WERI-Rb-1 (cell line): ENCODE measurements around the gene PLIN3.
A peak's percentile ranks its signal among the peaks of the same experiment; 100 is the strongest.
"Not testable (repeated sequence)": the region's sequence is repeated elsewhere in the genome, so short reads cannot be mapped to it uniquely, and the experiment has no call there.

Source experiments
- DNase-seq: peaks from one replicate; pipeline ENCODE4 v3.0.0-alpha.2; 2020
- H3K27ac ChIP-seq: fragments of 250-450 bp; sonication (Bioruptor Pico); 2 replicates; pipeline ENCODE4 v1.5.1; 2020; ENCODE audit warnings: mild to moderate bottlenecking, moderate library complexity
- H3K27me3 ChIP-seq: fragments of 250-450 bp; sonication (Bioruptor Pico); 2 replicates; pipeline ENCODE4 v1.5.1; 2021; ENCODE audit warnings: mild to moderate bottlenecking, low read depth, moderate library complexity; ENCODE audit not compliant: insufficient read depth, severe bottlenecking
- H3K36me3 ChIP-seq: fragments of 250-450 bp; sonication (Bioruptor Pico); 2 replicates; pipeline ENCODE4 v1.5.1; 2020; ENCODE audit warnings: mild to moderate bottlenecking, moderate library complexity
- H3K4me3 ChIP-seq: 2 replicates; pipeline ENCODE4 v1.5.1; 2011; ENCODE audit warnings: low read depth, mild to moderate bottlenecking, control low read depth, low read length
- H3K9me3 ChIP-seq: fragments of 250-450 bp; sonication (Bioruptor Pico); 2 replicates; pipeline ENCODE4 v1.5.1; 2021; ENCODE audit warnings: mild to moderate bottlenecking, moderate library complexity; ENCODE audit not compliant: severe bottlenecking
- TF ChIP-seq, protein P1 (sequence below): IDR thresholded peaks from 2 replicates; pipeline ENCODE4 v1.5.1; 2011; ENCODE audit warnings: low read depth, mild to moderate bottlenecking, control low read depth, inconsistent platforms, low read length

The PLIN3 gene

DNA sequence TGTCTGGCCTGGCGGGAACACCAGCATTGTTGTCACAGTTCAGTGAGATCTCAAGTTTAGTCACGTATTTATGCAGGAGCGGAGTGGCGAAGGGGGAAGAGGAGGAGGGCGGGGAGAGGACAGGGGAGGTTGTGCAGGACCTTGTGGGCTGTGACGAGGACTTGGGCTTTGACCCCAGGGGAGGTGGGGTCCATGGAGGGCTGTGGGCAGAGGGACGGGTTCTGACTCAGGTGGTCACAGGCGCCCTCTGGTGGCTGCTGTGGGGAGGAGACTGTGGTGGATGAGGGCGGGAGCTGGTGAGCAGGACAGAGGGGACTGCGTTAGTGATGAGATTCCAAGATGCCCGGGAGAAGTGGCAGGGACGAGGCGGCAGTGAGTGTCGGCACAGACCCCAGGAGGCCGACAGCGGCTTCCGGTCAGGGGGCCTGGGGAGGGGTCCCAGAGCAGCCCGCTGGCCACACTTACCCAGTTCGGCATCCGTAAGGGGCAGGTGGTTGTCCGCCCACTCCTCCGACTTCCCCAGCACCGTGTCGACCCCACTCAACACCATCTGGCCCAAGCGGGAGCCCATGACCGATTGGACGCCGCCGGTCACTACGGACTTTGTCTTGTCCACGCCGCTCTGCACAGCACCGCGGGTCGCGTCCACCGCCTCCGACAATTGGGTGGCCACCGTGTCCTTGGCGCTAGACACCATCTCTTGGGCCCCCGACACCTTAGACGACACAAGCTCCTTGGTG is 15.7 kb downstream of the PLIN3 start:
- H3K4me3 ChIP-seq: no peak overlapping the region
- no peak overlapping the region for H3K27ac ChIP-seq
- peaks cover 15% of the 10 kb centered on the region for H3K36me3 ChIP-seq
- DNase-seq: peak; percentile 82
- TF ChIP-seq, protein P1, sequence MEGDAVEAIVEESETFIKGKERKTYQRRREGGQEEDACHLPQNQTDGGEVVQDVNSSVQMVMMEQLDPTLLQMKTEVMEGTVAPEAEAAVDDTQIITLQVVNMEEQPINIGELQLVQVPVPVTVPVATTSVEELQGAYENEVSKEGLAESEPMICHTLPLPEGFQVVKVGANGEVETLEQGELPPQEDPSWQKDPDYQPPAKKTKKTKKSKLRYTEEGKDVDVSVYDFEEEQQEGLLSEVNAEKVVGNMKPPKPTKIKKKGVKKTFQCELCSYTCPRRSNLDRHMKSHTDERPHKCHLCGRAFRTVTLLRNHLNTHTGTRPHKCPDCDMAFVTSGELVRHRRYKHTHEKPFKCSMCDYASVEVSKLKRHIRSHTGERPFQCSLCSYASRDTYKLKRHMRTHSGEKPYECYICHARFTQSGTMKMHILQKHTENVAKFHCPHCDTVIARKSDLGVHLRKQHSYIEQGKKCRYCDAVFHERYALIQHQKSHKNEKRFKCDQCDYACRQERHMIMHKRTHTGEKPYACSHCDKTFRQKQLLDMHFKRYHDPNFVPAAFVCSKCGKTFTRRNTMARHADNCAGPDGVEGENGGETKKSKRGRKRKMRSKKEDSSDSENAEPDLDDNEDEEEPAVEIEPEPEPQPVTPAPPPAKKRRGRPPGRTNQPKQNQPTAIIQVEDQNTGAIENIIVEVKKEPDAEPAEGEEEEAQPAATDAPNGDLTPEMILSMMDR: peak; percentile 94
- no peaks in the 10 kb centered on the region for H3K27me3 ChIP-seq
- no peaks in the 10 kb centered on the region for H3K9me3 ChIP-seq

DNA sequence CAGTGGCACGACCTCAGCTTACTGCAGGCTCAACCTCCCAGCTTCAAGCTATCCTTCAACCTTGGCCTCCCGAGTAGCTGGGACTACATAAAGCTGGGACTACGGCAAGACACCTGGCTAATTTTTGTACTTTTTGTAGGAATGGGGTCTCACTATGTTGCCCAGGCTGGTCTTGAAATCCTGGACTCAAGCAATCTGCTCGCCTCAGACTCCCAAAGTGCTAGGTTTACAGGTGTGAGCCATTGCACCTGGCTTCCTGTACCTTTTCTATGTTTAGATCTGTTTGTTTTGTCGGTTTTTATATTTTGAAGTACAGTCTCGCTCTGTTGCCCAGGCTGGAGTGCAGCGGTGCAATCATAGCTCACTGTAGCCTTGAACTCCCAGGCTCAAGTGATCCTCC is 18.4 kb downstream of the PLIN3 start:
- Histone ChIP-seq H3K9me3 (no peaks in the 10 kb centered on the region), H3K4me3 (no peak overlapping the region), H3K27me3 (no peaks in the 10 kb centered on the region), H3K36me3 (peaks cover 22% of the 10 kb centered on the region), H3K27ac (no peak overlapping the region)
- TF ChIP-seq, protein P1: no peak
- DNase-seq: no peak

DNA sequence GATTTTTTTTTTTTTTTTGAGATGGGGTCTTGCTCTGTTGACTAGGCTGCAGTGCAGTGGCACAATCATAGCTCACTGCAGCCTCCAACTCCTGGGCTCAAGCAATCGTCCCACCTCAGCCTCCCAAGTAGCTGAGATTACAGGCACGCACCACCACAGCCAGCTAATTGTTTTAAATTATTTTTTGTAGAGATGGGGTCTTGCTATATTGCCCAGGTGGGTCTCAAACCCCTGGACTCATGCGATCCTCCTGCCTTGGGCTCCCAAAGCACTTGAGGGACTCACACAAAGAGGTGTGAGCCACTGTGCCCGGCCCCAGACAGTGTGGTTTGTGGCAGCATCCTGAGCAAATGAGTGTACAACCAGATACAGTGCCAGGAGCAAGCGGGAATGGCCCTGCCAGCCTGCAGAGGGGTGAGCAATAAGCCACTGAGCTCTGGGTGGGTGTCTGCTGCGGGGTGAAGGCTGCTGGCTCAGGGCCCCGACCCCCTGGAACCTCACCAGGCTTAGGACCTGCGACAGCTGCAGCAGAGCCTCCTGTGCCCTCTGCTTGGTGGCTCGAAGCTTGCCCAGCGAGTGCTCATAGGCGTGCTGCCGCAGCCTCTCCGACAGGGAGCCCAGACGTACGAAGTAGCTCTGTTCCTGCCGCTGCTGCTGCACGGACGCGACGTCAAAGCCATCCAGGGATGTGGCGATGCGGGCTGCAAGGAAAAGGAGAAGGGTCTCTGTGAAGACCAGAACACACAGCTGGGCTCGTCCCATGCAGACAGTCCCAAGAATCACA is 20.1 kb downstream of the PLIN3 start:
- Histone ChIP-seq H3K27me3 (no peaks in the 10 kb centered on the region), H3K4me3 (no peak overlapping the region), H3K36me3 (peaks cover 22% of the 10 kb centered on the region), H3K27ac (no peak overlapping the region), H3K9me3 (no peaks in the 10 kb centered on the region)
- TF ChIP-seq, protein P1: no peak
- DNase-seq: no peak

DNA sequence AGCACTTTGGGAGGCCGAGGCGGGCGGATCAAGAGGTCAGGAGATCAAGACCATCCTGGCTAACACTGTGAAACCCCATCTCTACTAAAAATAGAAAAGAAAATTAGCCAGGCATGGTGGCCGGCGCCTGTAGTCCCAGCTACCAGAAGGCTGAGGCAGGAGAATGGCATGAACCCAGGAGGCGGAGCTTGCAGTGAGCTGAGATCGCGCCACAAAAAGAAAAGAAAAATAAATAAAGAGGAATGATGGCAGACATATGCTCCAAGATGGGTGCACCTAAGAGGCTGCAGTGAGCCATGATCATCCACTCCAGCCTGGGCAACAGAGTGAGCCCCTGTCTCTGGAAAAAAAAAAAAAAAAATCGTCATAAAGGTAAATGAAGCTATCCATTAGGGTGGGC is 21.5 kb downstream of the PLIN3 start:
- not testable (repeated sequence) for H3K27ac ChIP-seq, H3K4me3 ChIP-seq, H3K9me3 ChIP-seq, H3K27me3 ChIP-seq, DNase-seq
- H3K36me3 ChIP-seq: peaks cover 20% of the 10 kb centered on the region

DNA sequence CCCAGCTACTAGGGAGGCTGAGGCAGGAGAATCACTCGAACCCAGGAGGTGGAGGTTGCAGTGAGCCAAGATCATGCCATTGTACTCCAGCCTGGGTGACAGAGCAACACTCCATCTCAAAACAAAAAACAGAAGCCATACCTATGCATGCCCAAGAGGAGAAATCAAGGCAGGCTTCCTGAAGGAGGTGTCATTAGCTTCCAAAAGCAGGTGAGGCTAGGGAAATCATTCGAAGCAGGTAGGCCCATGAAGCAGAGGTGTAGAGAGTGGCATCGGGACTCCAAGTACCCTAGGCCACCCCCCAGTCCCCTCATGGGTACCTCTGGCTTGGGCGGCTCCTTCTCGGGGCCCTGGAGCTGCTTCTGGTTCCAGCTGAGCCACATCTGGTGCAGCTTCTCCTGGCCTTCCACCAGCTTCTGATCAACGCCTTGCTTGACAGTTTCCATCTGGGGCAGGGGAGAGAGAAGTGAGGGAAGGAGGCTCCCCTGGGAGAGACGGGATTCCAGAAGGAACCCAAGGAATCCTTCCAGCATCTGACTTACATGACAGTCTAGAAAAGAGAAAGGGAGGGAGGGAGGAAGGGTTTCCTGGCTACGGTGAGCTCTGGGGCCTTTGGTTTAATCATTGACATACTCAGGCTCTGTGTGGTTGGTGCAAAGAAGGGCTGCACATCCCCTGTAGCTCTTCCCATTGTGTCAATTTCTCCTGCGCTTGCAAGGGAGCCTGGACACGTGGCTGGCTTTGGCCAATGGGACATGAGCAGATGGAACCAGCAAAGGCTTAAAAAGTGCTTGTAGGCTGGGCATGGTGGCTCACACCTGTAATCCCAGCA is 22.9 kb downstream of the PLIN3 start:
- TF ChIP-seq, protein P1: no peak
- Histone ChIP-seq H3K36me3 (peaks cover 20% of the 10 kb centered on the region), H3K27me3 (no peaks in the 10 kb centered on the region), H3K9me3 (no peaks in the 10 kb centered on the region), H3K4me3 (no peak overlapping the region), H3K27ac (no peak overlapping the region)
- DNase-seq: no peak

DNA sequence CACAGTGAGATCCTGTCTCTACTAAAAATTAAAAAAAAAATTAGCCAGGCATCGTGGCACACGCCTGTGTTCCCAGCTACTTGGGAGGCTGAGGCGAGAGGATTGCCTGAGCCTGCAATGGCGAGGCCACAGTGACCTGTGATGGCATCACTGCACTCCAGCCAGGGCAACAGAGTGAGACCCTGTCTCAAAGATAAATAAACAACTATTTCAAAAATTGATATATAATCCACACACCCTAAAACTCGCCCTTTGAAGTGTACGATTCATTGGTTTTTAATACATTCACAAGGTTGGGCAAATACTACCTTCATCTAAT is 23.9 kb downstream of the PLIN3 start:
- no peak for DNase-seq
- no peaks in the 10 kb centered on the region for H3K9me3 ChIP-seq
- no peak overlapping the region for H3K27ac ChIP-seq
- H3K4me3 ChIP-seq: no peak overlapping the region
- no peaks in the 10 kb centered on the region for H3K27me3 ChIP-seq
- peaks cover 20% of the 10 kb centered on the region for H3K36me3 ChIP-seq
- TF ChIP-seq, protein P1: no peak
